ENCODE data around the gene CCDC185.

CCDC185 gene

DNA sequence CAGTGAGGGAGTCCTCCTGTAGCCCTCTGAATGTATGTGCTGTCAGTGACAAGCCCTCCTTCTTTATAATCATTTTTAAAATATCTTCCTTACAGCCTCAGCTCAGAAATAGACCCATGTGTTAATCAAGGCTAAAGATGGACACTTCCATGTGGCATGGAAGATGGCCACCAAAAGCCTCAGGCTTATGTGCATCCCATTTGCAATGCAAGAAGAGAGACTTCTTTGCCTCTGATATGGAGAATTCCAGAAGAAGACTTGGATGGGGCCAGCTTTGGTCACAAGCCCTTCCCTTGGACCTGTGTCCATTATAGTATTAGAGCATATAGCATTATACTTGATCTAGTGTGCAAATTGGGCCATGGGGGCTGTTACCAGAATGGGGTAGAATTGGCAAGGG lies 18.5 kb downstream of the CCDC185 start:
- TF ChIP-seq, protein P1, sequence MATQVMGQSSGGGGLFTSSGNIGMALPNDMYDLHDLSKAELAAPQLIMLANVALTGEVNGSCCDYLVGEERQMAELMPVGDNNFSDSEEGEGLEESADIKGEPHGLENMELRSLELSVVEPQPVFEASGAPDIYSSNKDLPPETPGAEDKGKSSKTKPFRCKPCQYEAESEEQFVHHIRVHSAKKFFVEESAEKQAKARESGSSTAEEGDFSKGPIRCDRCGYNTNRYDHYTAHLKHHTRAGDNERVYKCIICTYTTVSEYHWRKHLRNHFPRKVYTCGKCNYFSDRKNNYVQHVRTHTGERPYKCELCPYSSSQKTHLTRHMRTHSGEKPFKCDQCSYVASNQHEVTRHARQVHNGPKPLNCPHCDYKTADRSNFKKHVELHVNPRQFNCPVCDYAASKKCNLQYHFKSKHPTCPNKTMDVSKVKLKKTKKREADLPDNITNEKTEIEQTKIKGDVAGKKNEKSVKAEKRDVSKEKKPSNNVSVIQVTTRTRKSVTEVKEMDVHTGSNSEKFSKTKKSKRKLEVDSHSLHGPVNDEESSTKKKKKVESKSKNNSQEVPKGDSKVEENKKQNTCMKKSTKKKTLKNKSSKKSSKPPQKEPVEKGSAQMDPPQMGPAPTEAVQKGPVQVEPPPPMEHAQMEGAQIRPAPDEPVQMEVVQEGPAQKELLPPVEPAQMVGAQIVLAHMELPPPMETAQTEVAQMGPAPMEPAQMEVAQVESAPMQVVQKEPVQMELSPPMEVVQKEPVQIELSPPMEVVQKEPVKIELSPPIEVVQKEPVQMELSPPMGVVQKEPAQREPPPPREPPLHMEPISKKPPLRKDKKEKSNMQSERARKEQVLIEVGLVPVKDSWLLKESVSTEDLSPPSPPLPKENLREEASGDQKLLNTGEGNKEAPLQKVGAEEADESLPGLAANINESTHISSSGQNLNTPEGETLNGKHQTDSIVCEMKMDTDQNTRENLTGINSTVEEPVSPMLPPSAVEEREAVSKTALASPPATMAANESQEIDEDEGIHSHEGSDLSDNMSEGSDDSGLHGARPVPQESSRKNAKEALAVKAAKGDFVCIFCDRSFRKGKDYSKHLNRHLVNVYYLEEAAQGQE (IDR thresholded peaks at IDR 0.05; ENCODE audit: insufficient read depth in 1 of 2, low read depth in 2 of 2, low read length in 2 of 2), result no peak
- TF ChIP-seq FOXP2 (optimal IDR thresholded peaks at IDR 0.05; ENCODE audit: borderline replicate concordance, extremely low read depth, extremely low read length, insufficient read depth) (no peak), SIN3A (IDR thresholded peaks at IDR 0.05; ENCODE audit: borderline replicate concordance, insufficient read depth, low read length) (no peak), POLR2AphosphoS5 (IDR thresholded peaks at IDR 0.05; ENCODE audit: low read depth, low read length) (no peak), TAF1 (IDR thresholded peaks at IDR 0.05; ENCODE audit: borderline replicate concordance, insufficient read depth, low read length) (no peak)

DNA sequence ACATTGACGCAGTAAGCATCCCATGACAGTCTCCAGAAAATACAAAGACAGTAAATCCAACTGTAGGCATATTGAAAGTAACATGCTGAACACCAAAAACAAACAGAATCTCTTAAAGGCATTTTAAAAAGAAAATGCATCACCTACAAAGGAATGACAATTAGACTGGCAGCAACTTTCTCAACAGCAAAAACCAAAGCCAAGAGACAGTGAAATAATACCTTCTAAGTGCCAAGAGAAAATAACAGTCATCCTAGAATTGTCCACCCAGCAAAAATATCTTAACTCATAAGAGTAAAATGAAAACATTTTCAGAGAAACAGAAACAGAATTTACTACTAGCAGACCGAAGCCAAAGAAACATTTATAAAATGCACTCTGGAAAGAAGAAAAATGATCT lies 20.0 kb downstream of the CCDC185 start:
- TF ChIP-seq FOXP2 (optimal IDR thresholded peaks at IDR 0.05; ENCODE audit: borderline replicate concordance, extremely low read depth, extremely low read length, insufficient read depth) (no peak), SIN3A (IDR thresholded peaks at IDR 0.05; ENCODE audit: borderline replicate concordance, insufficient read depth, low read length) (no peak), TAF1 (IDR thresholded peaks at IDR 0.05; ENCODE audit: borderline replicate concordance, insufficient read depth, low read length) (no peak), POLR2AphosphoS5 (IDR thresholded peaks at IDR 0.05; ENCODE audit: low read depth, low read length) (no peak)
- TF ChIP-seq, protein P1 (IDR thresholded peaks at IDR 0.05; ENCODE audit: insufficient read depth in 1 of 2, low read depth in 2 of 2, low read length in 2 of 2), result no peak

DNA sequence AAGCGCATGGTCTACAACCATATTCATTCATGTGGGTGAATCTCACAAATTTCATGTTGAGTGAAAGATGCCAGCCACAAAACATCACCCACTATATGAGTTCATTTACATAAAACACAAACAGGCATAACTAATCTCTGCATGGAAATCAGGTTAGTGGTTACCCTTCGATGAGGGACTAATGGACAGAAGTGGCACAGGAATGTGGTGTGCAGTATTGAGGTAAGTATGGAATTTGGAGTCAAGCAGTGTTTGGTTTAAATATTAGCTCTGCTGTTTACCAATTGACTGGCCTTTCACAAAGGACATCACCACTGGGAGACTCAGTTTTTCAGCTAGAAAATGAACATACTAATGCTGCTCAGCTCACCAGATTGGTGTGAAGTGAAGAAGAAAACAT lies 24.2 kb downstream of the CCDC185 start:
- TF ChIP-seq TAF1 (IDR thresholded peaks at IDR 0.05; ENCODE audit: borderline replicate concordance, insufficient read depth, low read length) (no peak), SIN3A (IDR thresholded peaks at IDR 0.05; ENCODE audit: borderline replicate concordance, insufficient read depth, low read length) (no peak), POLR2AphosphoS5 (IDR thresholded peaks at IDR 0.05; ENCODE audit: low read depth, low read length) (no peak), FOXP2 (optimal IDR thresholded peaks at IDR 0.05; ENCODE audit: borderline replicate concordance, extremely low read depth, extremely low read length, insufficient read depth) (no peak)
- TF ChIP-seq, protein P1 (IDR thresholded peaks at IDR 0.05; ENCODE audit: insufficient read depth in 1 of 2, low read depth in 2 of 2, low read length in 2 of 2), result no peak

DNA sequence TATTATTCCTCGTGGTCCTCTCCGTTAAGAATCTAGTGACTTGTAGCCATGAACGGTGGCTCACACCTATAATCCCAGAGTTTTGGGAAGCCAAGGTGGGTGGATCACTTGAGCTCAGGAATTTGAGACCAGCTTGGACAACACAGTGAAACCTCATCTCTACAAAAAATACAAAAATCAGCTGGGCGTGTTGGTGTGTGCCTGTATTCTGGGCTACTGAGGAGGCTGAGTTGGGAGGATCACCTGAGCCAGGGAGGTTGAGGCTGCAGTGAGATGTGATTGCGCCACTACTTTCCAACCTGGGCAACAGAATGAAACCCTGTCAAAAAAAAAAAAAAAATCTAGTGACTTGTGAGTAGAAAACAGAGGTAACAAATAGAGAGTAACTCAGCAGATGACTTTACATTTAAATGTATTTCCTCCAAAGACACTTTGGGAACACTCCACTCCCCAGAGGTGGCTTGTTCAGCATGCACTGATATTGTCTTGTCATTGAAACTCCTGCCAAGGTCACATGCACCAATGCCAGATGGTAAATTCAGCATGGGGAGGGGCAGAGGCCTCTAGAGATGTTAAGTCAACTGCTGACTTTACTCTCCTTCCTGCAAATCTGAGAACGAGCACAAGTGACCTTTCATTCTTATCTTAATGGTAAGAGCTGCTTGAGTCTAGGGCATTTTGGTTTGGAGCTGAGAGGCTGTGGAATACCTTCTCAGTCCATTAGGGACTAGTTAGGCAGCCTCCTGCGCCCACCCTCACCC lies 24.9 kb downstream of the CCDC185 start:
- TF ChIP-seq SIN3A (IDR thresholded peaks at IDR 0.05; ENCODE audit: borderline replicate concordance, insufficient read depth, low read length) (no peak), TAF1 (IDR thresholded peaks at IDR 0.05; ENCODE audit: borderline replicate concordance, insufficient read depth, low read length) (no peak), POLR2AphosphoS5 (IDR thresholded peaks at IDR 0.05; ENCODE audit: low read depth, low read length) (no peak), FOXP2 (optimal IDR thresholded peaks at IDR 0.05; ENCODE audit: borderline replicate concordance, extremely low read depth, extremely low read length, insufficient read depth) (no peak)
- TF ChIP-seq, protein P1 (IDR thresholded peaks at IDR 0.05; ENCODE audit: insufficient read depth in 1 of 2, low read depth in 2 of 2, low read length in 2 of 2), result no peak
